HG02943 (cell line): ENCODE measurements around the gene ENOX1.

Experiments
- ATAC-seq: cut with Tn5 transposase; IDR thresholded peaks from one replicate; pipeline ENCODE4 v1.9.1; 2021; ENCODE audit warnings: mild to moderate bottlenecking, low read depth, moderate library complexity; ENCODE audit not compliant: unreplicated experiment

Gene ENOX1

DNA sequence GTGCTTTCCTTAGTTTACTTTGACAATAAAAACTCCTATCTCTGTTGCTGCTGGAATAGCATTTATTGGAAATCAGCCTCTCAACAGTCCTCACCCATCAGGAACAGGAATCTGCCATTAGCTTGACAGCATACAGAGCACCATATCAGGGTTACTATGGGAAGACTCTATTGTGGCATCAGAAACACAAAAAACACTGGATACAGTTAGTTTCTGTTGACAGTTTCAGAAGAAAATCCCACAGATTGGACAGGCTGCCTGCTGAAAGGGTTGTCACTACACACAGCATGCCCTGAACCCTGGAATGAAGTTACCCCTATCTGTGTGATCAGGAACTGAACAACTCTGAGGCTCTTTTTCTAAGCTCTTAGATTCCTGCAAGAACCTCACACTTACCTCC, 172.7 kb downstream of the ENOX1 start:
- no peak for ATAC-seq

DNA sequence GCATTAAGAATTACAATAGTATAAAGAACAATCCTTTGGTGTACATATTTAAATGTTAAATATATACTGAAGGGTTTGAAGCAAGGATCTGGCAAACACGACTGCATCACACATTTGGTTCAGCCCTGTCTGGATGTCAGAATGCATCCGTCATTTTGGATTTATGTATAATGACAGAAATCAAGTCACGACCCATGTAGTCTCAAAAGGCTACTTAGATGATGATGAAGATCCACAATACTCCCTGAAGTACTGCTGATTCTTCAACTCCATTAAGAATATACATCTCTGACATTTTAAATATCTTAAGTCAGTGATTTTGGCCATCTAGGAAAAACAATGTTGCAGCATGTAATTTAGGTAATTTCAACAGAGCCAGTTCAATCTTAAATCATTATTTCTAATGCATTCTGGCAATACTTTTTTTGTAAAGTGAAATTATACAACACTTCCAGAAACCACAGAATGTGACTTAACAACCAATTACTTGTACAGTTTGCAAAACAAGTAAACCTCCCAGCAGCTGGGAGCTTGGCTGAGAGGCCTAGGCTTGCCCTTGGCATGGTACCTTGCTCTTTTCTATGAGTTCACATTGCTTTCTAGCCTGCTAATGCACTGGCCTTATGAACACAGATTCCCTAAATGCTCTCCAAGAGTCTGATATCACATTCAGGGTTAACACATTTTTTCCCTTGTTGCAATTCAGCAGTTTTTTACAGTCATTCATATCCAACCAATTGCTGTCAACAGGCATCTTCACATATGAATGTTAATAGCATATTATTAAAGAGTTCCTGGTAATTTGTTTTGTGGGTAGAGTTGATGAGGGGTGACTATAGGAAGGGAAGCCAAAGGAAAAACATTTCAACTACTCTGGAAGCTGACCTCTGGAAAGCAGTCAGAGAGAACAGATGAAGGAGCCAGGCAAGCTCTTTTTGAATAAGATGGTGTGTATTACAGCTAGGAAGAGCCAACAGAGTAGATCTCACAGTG, 175.2 kb downstream of the ENOX1 start:
- no peak for ATAC-seq

DNA sequence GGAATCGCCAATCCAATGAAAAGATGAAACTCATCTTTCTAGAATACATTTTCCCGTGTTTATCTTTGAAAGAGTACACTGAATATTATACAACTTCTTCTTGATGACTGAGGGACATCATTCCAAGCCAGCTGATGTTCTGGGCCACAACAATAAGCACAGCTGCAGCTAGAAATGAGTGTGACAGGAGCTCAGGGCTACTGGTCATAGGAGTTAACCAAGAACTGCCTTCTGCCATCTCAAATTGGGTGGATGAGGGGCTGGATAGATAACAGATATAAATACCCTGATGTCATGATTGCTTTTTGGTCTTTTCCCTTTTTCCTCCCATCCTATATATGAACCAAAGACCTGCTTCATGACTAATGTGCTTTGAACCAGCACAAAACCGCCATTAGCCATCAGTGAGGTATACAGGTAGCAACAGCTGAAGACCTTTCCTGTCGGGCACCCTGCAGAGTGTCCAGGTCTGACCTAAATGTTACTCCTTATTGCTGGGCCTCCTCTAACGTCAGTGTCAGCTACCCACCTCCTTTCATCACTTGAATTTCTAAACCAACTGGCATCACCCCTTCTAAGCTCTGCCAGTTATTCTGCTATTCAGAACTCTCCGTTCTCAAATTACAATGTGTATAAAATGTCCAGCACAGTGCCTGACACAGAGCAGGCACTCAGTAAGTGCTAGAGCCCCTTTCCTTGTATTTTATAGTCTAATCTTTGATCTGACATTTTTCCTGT, 178.2 kb downstream of the ENOX1 start:
- no peak for ATAC-seq

GRCh38 chr13:43597599-43597945, 189.2 kb downstream of the ENOX1 start:
- ATAC-seq, result no peak

DNA sequence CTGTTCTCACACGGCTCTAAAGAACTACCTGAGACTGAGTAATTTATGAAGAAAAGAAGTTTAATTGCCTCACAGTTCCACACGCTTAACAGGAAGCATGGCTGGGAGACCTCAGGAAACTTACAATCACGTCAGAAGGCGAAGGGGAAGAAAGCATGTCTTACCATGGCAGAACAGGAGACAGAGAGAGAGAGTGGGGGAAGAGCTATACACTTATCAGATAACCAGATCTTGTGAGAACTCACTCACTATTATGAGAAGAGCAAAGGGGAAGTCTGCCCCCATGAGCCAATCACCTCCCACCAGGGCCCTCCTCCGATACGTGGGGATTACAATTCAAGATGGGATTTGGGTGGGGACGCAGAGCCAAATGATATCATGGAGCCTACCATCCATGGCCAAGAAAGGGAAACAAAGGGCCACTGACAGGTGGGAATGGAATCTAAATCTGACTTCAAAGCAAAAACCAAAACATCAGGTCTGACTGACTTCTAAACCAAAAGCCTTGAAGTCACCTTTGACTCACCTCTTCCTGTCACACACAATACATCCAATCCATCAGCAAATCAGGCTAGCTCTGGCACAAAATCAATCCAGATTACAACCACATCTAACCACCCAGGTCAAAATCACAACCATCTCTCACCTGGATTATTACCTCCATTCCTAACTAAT, 189.7 kb downstream of the ENOX1 start:
- ATAC-seq, result no peak

DNA sequence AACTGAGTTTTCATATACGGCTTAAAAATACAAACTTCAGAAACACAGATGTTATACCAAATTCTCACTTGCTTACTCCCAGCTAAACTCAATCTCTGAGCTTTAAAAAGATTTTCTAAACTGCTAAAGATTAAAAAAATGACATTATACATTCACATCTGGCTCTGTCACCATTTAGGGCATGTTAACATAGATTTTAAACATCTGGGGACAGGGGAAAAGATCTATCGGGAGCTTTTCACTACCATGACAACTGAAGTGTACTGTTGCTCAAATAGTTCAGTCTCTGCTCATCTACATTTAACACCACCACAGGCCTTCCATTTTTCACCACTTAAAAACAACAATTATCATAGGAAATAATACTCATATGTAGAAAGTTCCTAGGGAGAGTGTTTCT, 190.8 kb downstream of the ENOX1 start:
- ATAC-seq, result no peak

DNA sequence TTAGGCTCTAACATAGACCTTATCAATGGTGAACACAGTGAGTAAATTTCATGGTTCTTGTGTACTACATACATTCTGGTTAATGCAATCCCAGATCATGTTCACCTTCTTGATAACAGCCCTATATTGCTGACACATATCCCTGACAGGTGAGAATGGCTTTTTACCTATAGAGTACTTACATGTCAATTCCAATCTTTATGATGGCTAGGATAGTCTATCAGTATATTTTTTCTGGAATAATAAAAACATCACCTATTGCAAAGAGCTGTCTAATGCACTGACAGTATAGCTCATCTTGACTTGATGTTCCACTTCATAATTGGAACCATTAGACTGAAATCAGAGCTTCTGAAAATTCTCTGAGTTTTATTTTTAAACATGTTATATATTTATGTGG, 199.4 kb downstream of the ENOX1 start:
- no peak for ATAC-seq

DNA sequence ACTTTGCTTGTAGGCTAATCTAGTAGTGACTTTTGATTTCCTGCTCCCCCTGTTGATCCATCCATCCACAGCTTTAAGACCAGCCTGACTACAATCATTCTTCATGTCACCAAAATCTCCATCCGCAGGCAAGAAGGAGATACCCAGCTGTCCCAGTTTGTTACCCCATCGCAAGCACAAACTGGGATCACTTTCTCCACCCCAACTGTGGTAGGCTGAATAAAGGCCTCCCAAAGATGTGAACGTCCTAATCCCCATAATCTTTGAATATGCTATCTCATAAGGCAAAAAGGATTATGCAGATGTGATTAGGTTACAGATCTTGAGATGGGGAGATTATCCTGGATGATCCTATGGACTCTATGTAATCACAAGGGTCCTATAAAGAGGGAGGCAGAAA, 202.0 kb downstream of the ENOX1 start:
- ATAC-seq, result no peak

GRCh38 chr13:43583321-43583720, 203.5 kb downstream of the ENOX1 start:
- no peak for ATAC-seq

DNA sequence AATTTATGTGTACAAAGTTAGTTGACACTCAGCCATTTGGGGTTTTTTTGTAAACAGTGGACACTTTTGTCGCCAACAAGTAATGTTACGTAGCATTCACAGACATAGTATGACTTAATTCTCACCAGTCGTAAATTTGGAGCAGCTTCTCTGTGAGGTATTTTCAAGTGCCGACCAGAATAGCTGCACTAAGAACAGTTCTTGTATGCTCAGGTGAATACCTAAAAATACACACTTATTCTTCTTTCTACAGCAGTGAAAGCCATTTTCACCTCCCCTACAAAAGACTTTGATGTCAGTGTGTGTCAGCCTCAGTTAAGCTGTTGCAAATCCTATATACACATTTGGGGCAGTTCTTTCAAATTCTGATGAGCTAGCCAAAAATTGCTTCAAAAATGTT, 206.5 kb downstream of the ENOX1 start:
- no peak for ATAC-seq

- no peak for ATAC-seq
Measured at GRCh38 chr13:43579321-43579720, 207.5 kb downstream of the ENOX1 start.

DNA sequence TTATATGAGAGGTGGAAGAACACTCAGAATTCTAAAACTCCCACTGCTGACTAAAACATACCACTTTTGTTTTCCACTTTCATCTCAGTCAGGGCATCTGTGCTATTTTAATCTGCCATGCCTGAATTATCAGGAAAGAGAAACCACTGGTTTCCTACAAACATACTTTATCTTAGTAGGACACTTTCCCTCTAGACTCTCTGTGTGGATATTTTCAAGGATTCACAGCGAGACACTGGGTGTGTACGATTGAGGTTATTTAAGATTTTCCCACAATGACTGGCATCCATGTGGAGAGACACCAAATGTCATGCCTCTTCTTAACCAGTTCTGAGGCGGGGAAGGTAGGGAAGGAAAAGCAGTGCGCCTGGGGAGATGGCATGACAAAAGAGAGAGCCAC, 212.2 kb downstream of the ENOX1 start:
- ATAC-seq, result no peak

- ATAC-seq, result no peak
Measured at GRCh38 chr13:43573802-43574514, 212.8 kb downstream of the ENOX1 start.

- no peak for ATAC-seq
Measured at GRCh38 chr13:43573361-43573740, 213.4 kb downstream of the ENOX1 start.

DNA sequence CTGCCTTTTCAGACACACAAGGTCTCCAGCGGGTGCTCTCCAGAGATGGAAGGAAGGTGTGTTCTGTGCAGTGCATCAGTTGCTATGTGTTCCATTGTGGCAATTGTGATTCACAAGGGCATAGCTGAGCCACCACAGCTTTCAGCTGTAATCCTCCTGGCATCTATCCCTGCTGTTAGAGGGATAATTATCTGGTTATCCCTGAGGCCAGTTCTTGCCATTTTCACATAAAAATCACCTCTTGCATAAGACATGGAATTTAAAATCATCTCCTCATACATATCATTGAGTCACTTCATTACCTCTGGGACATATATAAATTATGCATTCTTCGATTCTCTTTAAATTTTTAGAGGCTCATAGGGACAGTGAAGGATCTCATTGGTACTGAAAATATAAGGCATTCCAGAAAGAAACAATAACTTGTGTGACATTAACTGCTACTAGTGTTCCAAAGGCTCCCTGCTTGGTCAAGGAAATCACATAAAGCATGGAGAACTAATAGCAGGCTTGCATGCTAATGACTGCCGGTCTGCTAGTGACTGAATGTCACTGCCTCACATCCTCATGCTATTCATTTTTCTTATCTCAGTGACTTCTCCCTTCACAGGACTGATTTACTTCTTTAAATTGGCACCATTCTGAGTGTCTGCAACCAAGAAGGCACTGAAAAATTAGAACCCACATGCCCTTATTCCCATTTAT, 214.0 kb downstream of the ENOX1 start:
- ATAC-seq, result no peak

GRCh38 chr13:43569658-43570057, 217.1 kb downstream of the ENOX1 start:
- no peak for ATAC-seq

GRCh38 chr13:43567608-43568007, 219.2 kb downstream of the ENOX1 start:
- no peak for ATAC-seq

GRCh38 chr13:43564952-43565351, 221.8 kb downstream of the ENOX1 start:
- ATAC-seq, result no peak

GRCh38 chr13:43561081-43561480, 225.7 kb downstream of the ENOX1 start:
- ATAC-seq, result no peak

- ATAC-seq, result no peak
Measured at GRCh38 chr13:43558939-43559338, 227.8 kb downstream of the ENOX1 start.
